ENCODE data around the gene WDR62. TPM values are rescaled to one million over a fixed set of nuclear protein-coding genes. Genes with fewer than 3 reads are reported as not detected.

Gene WDR62
- total and polyA plus RNA-seq, 2 donors (not counting 3 experiments of a cell fraction or from before 2014, with no cell fraction given) = 8.0 to 13.4 TPM

GRCh38 chr19:36125557-36125956, 70.9 kb downstream of the WDR62 start:
- ChIA-PET POLR2A (no interaction called here), CTCF (interaction anchor here (1.3 to 4.8 kb wide), 2 partner anchors 44 to 65 kb away, joined by 4 to 43 read pairs; no protein-coding TSS in a partner anchor)
- Histone ChIP-seq H3K9ac (replicated peaks; ENCODE audit: extremely low read depth, insufficient read depth, low read length) (no peak overlapping the region), H3K27me3 (ENCODE audit: control insufficient read depth in 2 of 2, insufficient read depth in 2 of 2, low read length in 2 of 2) (no peaks in the 10 kb centered on the region), H3K4me2 (ENCODE audit: insufficient read depth, low read length) (no peak overlapping the region), H2AFZ (ENCODE audit: low read depth, low read length) (no peak overlapping the region), H3K27ac (ENCODE audit: insufficient read depth, low read depth, low read length) (no peak overlapping the region), H3K36me3 (ENCODE audit: control insufficient read depth in 2 of 2, extremely low read depth in 1 of 2, insufficient read depth in 2 of 2, low read length in 2 of 2) (peaks cover 6 to 13% of the 10 kb centered on the region in 2 experiments), H3K4me3 (replicated peaks in 1 of 3; ENCODE audit: insufficient read depth in 1 of 3, low read depth in 1 of 3, low read length in 3 of 3) (no peak overlapping the region), H3K9me1 (replicated peaks; ENCODE audit: control insufficient read depth, extremely low read depth, insufficient read depth, low read length) (no peaks in the 10 kb centered on the region), H3K79me2 (ENCODE audit: control insufficient read depth, insufficient read depth, low read length) (no peaks in the 10 kb centered on the region), H3K4me1 (ENCODE audit: control insufficient read depth, extremely low read depth, insufficient read depth, low read length) (peaks cover 6% of the 10 kb centered on the region), H3K9me3 (replicated peaks; ENCODE audit: control insufficient read depth, insufficient read depth, low read length) (no peaks in the 10 kb centered on the region), H4K20me1 (replicated peaks; ENCODE audit: control insufficient read depth, extremely low read depth, insufficient read depth, low read length) (no peaks in the 10 kb centered on the region)
- TF ChIP-seq GATA2 (IDR thresholded peaks at IDR 0.05; ENCODE audit: insufficient read depth, insufficient read length, low read depth, low read length) = no peak
- TF ChIP-seq FOS (IDR thresholded peaks at IDR 0.05; ENCODE audit: borderline replicate concordance, insufficient read depth, low read length) = no peak
- no peak for TF ChIP-seq EZH2 (IDR thresholded peaks at IDR 0.05; ENCODE audit: borderline replicate concordance, low read depth, low read length, severe bottlenecking)
- TF ChIP-seq MYC (IDR thresholded peaks at IDR 0.05; ENCODE audit: low read depth, low read length) = no peak
- no peak for TF ChIP-seq JUN (IDR thresholded peaks at IDR 0.05; ENCODE audit: borderline replicate concordance, insufficient read depth, insufficient read length, low read depth)
- no peak for TF ChIP-seq CTCF (IDR thresholded peaks at IDR 0.05; ENCODE audit: extremely low read depth in 1 of 2, insufficient read depth in 1 of 2, low read depth in 1 of 2, low read length in 2 of 2)
- TF ChIP-seq POLR2A (IDR thresholded peaks at IDR 0.05; ENCODE audit: low read depth, low read length) = no peak
- TF ChIP-seq POLR2AphosphoS5 (IDR thresholded peaks at IDR 0.05; ENCODE audit: insufficient read depth, low read depth, low read length) = no peak
- BruUV-seq (replicated peaks) = no TSS peak
- intact Hi-C loops (cut with micrococcal nuclease) = loop anchor here (5.0 kb wide), 1 partner anchor 647 kb away; the partner anchor contains the start of gene ZNF850
- dilution Hi-C loops (cut with MboI; ENCODE audit: extremely low pct_ligation_motif_present, low sequenced_read_pairs) = no loop called here
- DNase-seq (ENCODE audit: low read depth, low spot score) (no peak), FAIRE-seq (no peak)

Measured in endothelial cell of umbilical vein (primary cell).